Right renal cortex interstitium (tissue), 3 donors: ENCODE results near the gene SCUBE3. TPM values are rescaled to one million over a fixed set of nuclear protein-coding genes. Genes with fewer than 3 reads are reported as not detected.

ENCODE experiments used
- DNase-seq, 3 donors: peaks; one replicate each; pipeline ENCODE4 v3.0.0-alpha.2; 2013; ENCODE audit warnings: low read depth in 3 of 3, low spot score in 2 of 3
- polyA plus RNA-seq, 3 donors: library from polyadenylated mRNA; unstranded; fragments of 120-200 nt; gene quantifications; one replicate each; pipeline ENCODE4 v1.2.1, GENCODE V29; 2013; ENCODE audit not compliant: insufficient read length in 3 of 3

The SCUBE3 gene
- polyA plus RNA-seq, 3 donors: 42.5 to 43.8 (median 43.1) TPM

- DNase-seq: no peak
These were observed 4.7 kb upstream of the SCUBE3 start for GRCh38 chr6:35209081-35209480.

DNA sequence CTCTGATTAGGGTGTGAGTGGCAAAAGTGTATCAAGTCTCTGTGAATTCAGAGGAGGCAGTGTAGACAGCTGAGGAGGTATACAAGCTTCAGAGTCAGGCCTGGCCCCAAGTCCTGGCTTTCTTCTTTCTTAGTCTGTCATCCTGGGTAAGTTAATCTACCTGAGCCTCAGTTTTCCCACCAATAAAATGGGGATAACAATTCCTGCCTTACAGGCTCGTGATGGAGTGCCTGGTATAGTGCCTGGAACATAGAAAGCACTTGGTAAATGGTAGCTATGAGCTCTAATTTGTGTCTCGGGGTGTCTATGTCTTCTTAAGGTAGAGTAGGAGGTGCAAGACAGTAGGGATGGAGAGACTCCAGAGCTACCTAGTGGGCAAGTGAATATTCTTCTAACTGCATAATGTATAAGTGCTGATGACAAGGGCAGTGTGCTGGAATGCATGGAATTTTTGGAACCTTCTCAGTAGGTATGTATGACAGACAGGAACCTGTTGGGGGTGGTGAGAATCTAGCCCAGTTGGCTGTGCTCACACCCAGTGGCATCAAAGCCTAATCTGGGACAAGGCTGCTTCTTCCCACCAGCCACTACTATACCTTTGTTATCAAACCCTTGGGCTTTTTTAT lies 4.0 kb upstream of the SCUBE3 start:
- DNase-seq: no peak

- no peak for DNase-seq
These were observed 411 bp upstream of the SCUBE3 start for GRCh38 chr6:35213298-35213791.

GRCh38 chr6:35214869-35215664 lies 1.3 kb downstream of the SCUBE3 start:
- no peak for DNase-seq

DNA sequence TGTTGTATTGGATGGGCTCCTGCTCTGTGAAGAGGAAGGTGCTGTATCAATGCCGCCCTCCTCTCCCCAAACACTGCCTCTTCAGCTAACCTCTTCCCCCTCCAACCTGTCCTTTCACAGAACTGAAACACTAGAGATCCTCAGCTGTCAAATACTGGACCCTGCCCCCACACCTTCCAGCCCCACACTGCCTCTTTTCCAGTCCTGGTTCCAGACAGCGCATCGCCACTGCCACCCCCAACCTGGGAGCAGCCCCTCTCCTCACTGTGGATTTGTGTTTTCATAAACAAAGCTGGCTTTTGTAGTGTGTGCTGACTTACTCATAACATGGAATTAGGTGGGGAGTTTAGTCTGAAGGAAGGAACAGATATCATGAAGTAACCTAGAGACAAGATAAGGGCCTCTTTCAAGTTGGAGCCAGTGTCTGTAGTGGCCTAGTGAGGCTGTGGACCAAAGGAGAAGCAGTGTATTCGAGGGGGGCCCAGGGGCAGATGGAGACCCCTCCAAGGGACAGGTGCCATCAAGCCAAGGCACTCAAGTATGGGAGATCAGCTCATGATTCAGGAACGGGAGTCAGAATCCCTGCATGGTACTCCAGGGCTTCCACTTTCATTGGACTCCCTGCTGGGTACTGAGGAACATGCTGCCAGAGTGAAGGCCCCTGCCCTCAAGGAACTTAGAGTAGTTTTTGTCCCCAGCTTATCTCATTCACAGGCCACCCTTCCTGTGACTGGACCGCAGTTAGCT lies 2.1 kb downstream of the SCUBE3 start:
- DNase-seq: no peak

- DNase-seq: no peak
These were observed 2.6 kb downstream of the SCUBE3 start for GRCh38 chr6:35216412-35216732.

- DNase-seq: no peak
These were observed 3.4 kb downstream of the SCUBE3 start for GRCh38 chr6:35216851-35217811.

- no peak for DNase-seq
These were observed 4.3 kb downstream of the SCUBE3 start for GRCh38 chr6:35218021-35218420.

- no peak for DNase-seq
These were observed 4.7 kb downstream of the SCUBE3 start for GRCh38 chr6:35218456-35218855.

- no peak for DNase-seq
These were observed 6.0 kb downstream of the SCUBE3 start for GRCh38 chr6:35219683-35220326.

DNA sequence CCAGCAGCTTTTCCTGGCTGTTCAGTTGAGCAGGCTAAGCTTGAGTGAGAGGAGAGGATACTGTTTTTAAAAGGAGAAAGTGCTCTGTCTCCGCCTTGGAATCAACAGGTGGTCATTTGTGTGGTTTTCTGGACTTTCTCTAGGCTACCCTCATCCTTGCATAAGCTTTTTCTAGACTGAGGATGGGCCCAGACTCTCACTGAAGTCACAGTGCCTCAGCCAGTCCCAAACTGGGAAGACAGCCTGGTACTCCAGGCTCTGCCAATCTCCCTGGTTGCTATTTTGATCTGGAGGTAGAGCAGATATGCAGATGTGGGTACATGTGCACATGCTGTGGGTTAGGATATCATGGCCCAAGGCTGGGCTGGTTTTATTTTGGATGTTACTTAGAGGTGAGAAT lies 7.0 kb downstream of the SCUBE3 start:
- no peak for DNase-seq

- no peak for DNase-seq
These were observed 9.6 kb downstream of the SCUBE3 start for GRCh38 chr6:35223396-35223795.

GRCh38 chr6:35224720-35225119 lies 11.0 kb downstream of the SCUBE3 start:
- no peak for DNase-seq

DNA sequence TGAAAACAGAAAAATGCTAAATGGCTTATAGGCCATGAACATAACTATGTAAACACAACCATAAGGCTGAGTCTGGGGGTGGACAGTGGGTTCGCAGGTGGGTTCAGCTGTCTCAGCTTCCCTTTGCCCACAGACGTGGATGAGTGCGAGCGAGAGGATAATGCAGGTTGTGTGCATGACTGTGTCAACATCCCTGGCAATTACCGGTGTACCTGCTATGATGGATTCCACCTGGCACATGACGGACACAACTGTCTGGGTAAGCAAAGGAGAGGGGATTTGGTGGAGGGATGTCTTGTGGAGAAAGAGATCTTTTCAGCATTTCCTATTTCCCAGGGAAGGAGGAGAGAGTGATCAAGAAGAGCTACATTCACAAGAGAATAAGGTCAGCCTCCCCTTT lies 14.7 kb downstream of the SCUBE3 start:
- DNase-seq: no peak

DNA sequence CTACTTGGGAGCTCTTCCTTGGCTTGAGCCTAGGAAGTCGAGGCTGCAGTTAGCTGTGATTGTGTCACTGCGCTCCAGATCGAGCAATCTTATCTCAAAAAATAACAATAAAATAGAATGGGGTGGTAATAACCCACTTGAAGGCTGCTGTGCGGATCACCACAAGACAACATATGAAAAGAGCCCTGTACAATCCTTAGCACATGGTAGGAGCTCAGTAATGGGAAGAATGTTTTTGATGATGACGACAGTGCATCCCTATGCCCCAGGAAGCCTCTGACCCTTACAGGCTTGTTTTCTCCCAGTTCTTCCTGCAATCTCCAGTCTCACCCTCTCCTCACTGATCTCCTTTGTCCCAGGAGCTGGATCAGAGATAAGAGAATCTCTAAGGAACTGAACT lies 15.5 kb downstream of the SCUBE3 start:
- DNase-seq: no peak

DNA sequence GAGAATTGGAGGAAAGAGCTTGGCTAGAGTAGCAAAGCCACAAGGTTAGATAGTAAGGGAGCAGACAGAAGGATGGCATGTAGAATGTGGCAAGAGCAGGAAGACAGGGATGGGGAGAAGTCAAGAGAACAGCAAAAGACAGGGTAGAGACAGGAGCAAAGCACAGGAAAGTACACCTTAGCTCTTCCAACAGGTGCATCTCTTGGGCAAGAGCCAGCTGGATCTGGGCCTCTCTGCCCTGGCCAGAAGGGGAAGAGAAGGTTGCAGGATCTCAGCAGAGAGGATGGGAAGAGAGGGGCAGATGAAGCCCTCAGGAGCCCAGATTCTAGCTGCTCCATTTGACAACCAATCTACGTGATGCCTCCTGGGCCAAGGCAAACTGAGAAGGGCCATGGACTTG lies 16.7 kb downstream of the SCUBE3 start:
- DNase-seq: no peak

GRCh38 chr6:35230950-35231349 lies 17.2 kb downstream of the SCUBE3 start:
- DNase-seq: no peak

- DNase-seq: no peak
These were observed 17.8 kb downstream of the SCUBE3 start for GRCh38 chr6:35231563-35231962.

DNA sequence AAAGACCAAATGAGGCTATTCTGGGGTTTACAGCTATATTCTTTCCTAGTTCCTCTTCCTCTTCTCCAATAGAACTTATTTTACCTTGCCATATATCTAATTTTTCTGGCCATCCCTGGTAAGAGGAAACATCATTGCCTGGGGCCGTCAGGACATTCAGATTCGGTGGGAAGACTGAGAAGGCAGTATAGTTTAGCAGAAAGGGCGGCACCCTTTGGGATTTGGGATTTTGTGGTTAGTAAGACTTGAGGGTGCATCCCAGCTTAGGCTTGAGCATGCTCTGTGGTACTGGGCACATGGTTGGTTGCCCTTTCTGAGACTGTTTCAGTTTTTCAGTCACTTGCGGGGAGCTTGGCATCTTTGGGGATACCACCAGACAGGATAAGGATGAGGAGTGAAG lies 21.1 kb downstream of the SCUBE3 start:
- no peak for DNase-seq

- no peak for DNase-seq
These were observed 22.5 kb downstream of the SCUBE3 start for GRCh38 chr6:35236223-35236622.
